IPS-NIHi11 (cell line): Measurements from ENCODE around the gene OR6T1.

ENCODE experiments used
- DNase-seq: peaks from one replicate; pipeline ENCODE4 v3.0.0; 2012; ENCODE audit warnings: mixed read lengths, low spot score

The OR6T1 gene, protein sequence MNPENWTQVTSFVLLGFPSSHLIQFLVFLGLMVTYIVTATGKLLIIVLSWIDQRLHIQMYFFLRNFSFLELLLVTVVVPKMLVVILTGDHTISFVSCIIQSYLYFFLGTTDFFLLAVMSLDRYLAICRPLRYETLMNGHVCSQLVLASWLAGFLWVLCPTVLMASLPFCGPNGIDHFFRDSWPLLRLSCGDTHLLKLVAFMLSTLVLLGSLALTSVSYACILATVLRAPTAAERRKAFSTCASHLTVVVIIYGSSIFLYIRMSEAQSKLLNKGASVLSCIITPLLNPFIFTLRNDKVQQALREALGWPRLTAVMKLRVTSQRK

GRCh38 chr11:123943738-123944137 is at the start of gene OR6T1:
OR6T1 (minus strand) TSS chr11:123943838; CDS start chr11:123943838, 0 bp downstream.
- DNase-seq: no peak

- no peak for DNase-seq
Measured at GRCh38 chr11:123979311-123979710, 35.7 kb upstream of the OR6T1 start.

DNA sequence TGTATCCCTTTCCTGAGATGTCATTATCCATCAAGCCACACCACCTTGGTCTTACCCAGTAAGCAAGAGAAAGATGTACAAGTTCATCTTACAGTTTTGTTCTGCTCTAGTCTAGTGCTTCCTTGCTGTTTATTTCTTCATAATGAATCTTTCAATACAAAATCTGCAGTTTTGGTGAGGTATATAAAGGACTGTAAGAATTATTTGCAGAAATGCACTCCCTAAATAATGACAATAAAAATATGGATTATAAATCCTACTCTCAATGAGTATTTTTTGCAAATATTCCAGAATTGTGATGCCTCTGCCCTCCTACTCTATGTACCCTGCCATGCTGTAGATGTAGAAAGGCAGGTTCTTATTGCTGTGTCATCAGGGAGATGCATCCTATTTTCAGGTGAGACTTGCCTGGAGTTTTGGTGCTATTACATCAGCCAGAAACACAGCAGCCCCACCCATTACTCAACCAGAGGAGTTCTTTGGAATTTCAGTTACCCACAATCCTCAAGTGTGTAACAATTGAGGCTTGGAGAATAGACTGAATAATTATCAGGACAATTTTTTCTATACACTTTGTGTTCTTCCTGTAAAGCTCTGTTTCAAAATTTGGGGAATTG is 34.2 kb upstream of the OR6T1 start, which contains the start of gene OR10S1:
Gene OR10S1 (minus strand): TSS at position 51 of the 617 bp plus-strand sequence. CDS start 117 bp downstream, outside the sequence.
- DNase-seq: no peak

- no peak for DNase-seq
Measured at GRCh38 chr11:123976770-123977560, 33.3 kb upstream of the OR6T1 start.

DNA sequence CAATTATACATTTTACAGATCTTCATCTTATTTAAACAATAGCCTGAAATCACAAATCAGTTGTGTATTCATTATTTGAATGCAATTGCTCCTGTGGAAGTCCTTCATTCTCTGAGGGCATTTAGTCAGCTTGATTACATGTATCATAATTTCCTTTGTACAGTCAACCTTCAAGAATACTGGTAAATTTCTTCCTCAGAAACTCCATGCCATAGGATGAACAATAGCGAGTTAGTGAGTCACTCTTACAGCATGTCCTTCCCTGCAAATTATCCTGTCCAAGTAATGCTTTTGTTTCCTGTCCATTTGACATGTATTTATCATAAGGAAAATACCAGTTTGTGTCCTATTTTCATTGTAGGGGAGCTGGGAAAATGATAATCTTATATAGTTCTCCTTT is 30.2 kb upstream of the OR6T1 start:
- no peak for DNase-seq

DNA sequence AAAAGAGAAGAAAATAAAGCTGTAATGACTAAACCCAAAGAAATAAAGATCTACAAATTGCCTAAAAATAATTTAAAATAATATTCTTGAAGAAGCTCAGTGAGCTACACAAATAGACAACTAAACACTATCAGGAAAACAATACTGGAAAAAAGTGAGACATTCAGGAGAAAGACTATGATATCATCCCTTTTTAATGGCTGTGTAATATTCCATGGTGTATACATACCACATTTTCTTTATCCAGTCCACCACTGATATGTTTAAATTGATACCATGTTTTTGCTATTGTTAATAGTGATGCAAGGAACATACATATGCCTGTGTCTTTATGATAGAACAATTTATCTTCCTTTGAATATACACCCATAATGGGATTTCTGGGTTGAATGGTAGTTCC is 13.1 kb upstream of the OR6T1 start:
- no peak for DNase-seq

- DNase-seq: no peak
Measured at GRCh38 chr11:123945132-123945531, 1.5 kb upstream of the OR6T1 start.

- no peak for DNase-seq
Measured at GRCh38 chr11:123942413-123942812, 1.2 kb downstream of the OR6T1 start.

GRCh38 chr11:123939317-123939716 is 4.3 kb downstream of the OR6T1 start, which contains the start of gene OR4D5:
OR4D5 (plus strand) TSS chr11:123939617; CDS start chr11:123939617, 0 bp downstream.
- no peak for DNase-seq

GRCh38 chr11:123924027-123924426 is 19.6 kb downstream of the OR6T1 start:
- no peak for DNase-seq

DNA sequence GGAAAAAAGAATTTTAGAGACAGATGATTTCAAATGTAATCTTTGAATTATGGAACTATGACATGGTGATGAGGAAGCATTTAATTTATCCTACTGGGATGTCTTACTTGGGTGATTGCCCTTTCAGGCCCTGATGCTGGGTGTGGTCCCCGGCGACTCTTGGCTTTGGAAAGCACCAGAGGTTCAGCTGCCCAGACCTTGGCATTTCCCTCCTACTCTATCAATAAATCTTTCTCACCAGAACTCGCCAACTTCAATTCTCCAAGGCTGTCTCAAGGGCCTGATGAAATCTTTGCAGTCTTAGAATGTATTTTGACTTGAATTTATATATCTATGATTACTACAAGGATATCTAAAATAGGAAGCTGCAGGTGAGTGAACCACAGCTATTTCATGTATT is 22.7 kb downstream of the OR6T1 start:
- no peak for DNase-seq

GRCh38 chr11:123905826-123906225 is 37.8 kb downstream of the OR6T1 start:
- DNase-seq: no peak

DNA sequence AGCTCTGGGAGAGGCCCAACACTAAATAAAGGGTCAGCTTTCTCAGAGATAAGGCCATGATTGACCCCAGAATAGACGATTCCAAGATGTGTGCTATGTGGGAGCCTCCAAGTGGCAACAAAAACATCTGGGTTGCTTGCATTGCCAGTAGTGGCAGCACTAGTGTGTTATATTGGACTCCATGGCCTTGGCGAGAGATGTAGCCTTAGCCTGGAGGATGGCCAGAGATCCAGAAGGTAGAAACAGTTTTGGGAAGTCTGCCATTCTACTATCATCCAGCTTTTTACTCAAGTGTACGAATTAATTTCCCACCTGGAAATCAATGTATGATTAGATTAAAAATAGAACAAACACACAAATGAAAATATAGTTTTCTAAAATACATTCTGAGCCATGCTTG is 38.7 kb downstream of the OR6T1 start:
- DNase-seq: no peak

GRCh38 chr11:123903932-123904331 is 39.7 kb downstream of the OR6T1 start:
- DNase-seq: no peak

DNA sequence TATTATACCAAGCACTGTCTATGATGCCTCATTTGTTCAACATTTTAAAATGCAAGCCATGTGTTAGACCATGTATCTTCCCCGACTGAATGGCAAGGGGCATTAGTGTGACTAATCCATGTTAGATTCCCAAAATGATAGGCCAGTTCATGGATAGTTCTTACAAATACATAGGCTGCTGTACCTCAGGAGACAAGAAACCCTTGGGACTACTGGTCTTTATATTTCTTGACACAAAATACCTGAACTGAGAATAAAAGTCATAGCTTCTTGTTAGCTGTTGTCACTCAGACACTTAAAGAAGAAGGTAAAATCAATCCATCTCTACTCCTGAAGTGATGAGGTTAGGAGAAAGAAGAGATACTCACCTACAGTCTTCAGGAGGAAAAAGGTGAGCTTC is 41.8 kb downstream of the OR6T1 start, which contains the start of gene OR8D4:
Gene OR8D4 (plus strand): TSS at position 301 of the 400 bp plus-strand sequence. CDS start 4,265 bp downstream, outside the sequence.
- DNase-seq: no peak

DNA sequence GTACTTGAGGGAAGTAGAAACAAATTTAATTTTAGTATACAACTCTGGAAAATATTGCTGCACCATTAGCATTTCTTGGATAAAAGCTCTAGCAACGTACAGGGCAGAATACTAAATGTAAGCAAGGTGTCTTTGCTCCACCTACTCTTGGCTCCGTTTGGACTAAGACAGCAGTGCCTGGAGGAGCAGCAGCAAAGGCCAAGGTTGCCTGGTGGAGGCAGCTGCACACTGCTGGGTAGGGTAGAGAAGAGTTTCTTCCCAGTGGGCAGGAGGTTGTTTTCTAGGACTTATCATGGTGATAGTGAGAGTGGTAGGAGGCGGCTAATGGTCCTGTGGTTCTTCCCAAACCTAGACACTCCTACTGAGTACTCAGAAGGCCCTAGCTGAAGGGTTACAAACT is 43.8 kb downstream of the OR6T1 start:
- no peak for DNase-seq
